Psoas muscle (tissue), 8 donors: Measurements from ENCODE around the gene SFRP5. TPM values are rescaled to one million over a fixed set of nuclear protein-coding genes. Genes with fewer than 3 reads are reported as not detected.

Experiments
- ATAC-seq, 4 donors: fragments of 200-7000 bp; cut with Tn5 transposase; one replicate each; pipeline ENCODE4 v1.9.1; 2020; ENCODE audit warnings: moderate library complexity in 3 of 4, mild to moderate bottlenecking in 2 of 4
- DNase-seq, 2 donors: peaks; one replicate each; pipeline ENCODE4 v3.0.0-alpha.2; 2020
- H3K27ac ChIP-seq: fragments of 200-600 bp; one replicate; pipeline ENCODE4 v1.8.0; 2022
- H3K27me3 ChIP-seq, 3 donors: fragments of 200-600 bp in 1 of 3; one replicate each; pipeline versions ENCODE4 v1.6.1 to v1.8.0; 2013 to 2022; ENCODE audit warnings: low read length in 2 of 3, mild to moderate bottlenecking in 2 of 3, moderate library complexity in 1 of 3; ENCODE audit not compliant: insufficient read depth in 3 of 3
- H3K36me3 ChIP-seq, 2 donors: fragments of 200-600 bp in 1 of 2; one replicate each; pipeline versions ENCODE4 v1.6.1 to v1.8.0; 2013 to 2022; ENCODE audit warnings: low read depth in 1 of 2, mild to moderate bottlenecking in 1 of 2, moderate library complexity in 1 of 2; ENCODE audit not compliant: insufficient read depth in 1 of 2
- H3K4me1 ChIP-seq: fragments of 200-600 bp; one replicate; pipeline ENCODE4 v1.8.0; 2022
- H3K4me3 ChIP-seq: fragments of 200-600 bp; one replicate; pipeline ENCODE4 v1.8.0; 2022; ENCODE audit warnings: mild to moderate bottlenecking
- H3K9me3 ChIP-seq: fragments of 200-600 bp; one replicate; pipeline ENCODE4 v1.8.0; 2022
- WGBS, 3 donors: extraction: QIAGEN DNeasy Blood & Tissue Kit; methylation state at CpG; one replicate each; pipeline versions ENCODE4 v1.1.6 to v1.1.7; 2013; 5-methylcytosine and 5-hydroxymethylcytosine counted together
- intact Hi-C, 2 donors: fragments of 100-400 bp; cut with DNase I; formaldehyde crosslinking; loops; one replicate each; pipeline versions ENCODE4 v1.11.0 to v1.14.2; 2022
- polyA plus RNA-seq, 3 donors: library from polyadenylated mRNA; stranded (reverse); fragments of 200-250 nt; gene quantifications; one replicate each; pipeline ENCODE4 v1.2.3, GENCODE V29; 2013
- total RNA-seq, 4 donors: library from RNA; stranded (reverse); fragmentation: NEBNext Ultra II Directional in 2 of 4; extraction: Animal tissue kit (Norgen Biotek cat#: 25700) in 2 of 4; gene quantifications; one replicate each; pipeline versions ENCODE4 v1.2.1 to v1.2.4, GENCODE V29; 2021 to 2023
- TF ChIP-seq, protein P1 (sequence below): fragments of 200-600 bp; IDR thresholded peaks from one replicate; pipeline ENCODE4 v1.8.0; 2022; ENCODE audit warnings: antibody characterized with exemption
- donor health status: healthy with polysubstance abuse.
- donor health status: DM: no; HTN: no; CAD: no; lungs with moderate emphysema.
- donor health status: Bipolar disorder and iron deficiency.
- donor health status: healthy.
- donor health status: DM: yes; HTN: yes; CAD: no.
- donor health status: DM: no; HTN: no; CAD: no.
- donor health status: DM: no; HTN: no; CAD: no.
- donor health status: DM: yes; HTN: yes; CAD: no.

The SFRP5 gene
- total and polyA plus RNA-seq, 7 donors: 0.16 to 0.73 (median 0.47) TPM; not detected in 2

DNA sequence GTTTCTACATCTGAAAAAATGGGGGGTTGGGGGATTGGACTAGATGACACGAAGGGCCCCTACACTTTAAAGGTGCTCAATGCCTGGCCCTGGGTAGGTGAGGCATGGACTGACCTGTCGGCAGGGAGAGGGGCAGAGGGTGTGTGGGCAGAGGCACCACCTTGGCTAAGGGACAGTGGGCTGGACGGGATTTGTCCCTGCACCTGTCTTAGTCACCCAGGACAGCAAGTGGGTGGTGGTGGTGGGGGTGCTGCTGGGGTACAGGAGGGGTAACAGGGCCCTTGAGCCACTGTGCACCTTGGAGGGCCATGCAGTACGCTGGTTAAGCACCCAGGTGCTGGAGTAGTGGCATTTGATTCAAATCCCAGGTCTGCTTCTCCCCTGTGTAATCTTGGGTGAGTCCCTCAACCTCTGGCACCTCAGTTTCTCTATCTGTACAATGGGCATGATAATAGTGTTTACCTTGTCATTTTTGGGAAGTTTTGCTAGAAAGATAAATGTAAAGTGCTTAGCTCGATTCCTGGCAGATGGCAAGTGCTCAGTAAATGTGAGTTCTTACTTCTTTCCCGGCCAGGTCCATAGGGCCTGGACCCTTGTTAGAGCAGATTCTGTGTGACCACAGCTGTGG is 18.1 kb upstream of the SFRP5 start:
- Histone ChIP-seq H3K4me1 (peaks cover 6% of the 10 kb centered on the region), H3K27me3 (peaks cover 0 to 5% (median 0%) of the 10 kb centered on the region in 3 donors), H3K27ac (no peak overlapping the region), H3K9me3 (no peaks in the 10 kb centered on the region), H3K4me3 (no peak overlapping the region), H3K36me3 (no peaks in the 10 kb centered on the region)
- intact Hi-C loops: no loop called here
- WGBS, 3 donors: 67 to 87% (median 82%) methylated on average over 5 to 6 of the region's 6 CpGs
- ATAC-seq: no peak
- DNase-seq: no peak
- TF ChIP-seq, protein P1, sequence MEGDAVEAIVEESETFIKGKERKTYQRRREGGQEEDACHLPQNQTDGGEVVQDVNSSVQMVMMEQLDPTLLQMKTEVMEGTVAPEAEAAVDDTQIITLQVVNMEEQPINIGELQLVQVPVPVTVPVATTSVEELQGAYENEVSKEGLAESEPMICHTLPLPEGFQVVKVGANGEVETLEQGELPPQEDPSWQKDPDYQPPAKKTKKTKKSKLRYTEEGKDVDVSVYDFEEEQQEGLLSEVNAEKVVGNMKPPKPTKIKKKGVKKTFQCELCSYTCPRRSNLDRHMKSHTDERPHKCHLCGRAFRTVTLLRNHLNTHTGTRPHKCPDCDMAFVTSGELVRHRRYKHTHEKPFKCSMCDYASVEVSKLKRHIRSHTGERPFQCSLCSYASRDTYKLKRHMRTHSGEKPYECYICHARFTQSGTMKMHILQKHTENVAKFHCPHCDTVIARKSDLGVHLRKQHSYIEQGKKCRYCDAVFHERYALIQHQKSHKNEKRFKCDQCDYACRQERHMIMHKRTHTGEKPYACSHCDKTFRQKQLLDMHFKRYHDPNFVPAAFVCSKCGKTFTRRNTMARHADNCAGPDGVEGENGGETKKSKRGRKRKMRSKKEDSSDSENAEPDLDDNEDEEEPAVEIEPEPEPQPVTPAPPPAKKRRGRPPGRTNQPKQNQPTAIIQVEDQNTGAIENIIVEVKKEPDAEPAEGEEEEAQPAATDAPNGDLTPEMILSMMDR: no peak

DNA sequence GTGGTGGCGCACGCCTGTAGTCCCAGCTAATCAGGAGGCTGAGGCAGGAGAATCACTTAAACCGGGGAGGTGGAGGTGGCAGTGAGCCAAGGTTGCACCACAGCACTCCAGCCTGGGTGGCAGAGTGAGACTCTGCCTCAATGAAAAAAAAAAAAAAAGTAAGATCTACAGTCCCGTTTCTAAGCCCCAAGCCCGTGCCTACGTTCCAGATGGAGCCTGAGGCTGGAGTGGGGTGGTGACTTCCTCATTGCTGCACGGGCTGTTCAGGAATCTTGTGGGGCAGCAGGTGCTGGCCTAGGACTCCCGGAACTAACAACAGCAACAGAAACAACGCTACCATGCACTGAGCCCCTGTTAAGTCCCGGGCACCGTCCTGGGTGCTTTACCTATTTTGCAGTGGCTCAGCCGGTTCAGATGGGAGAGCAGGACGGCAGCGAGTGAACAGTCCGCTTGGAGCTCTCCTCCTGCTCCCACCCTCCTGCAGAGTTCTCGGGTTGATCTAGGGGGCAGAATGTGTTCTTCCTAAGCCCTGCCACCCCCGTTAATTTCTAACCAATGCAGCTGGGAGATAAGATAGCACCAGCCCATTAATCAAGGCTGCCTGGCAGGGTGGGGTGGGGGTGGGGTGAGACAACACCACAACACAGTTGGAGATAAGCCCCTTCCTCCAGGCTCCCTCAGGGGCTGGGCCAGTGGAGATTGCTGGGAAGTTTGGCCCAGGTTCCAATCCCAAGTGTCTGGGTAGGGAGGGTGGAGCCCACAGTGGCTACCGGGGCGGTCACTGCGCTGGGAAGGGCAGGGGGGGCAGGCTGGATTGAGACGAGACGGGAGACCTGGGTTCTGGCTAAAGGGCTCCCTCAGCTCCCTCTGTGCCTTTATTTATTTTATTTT is 17.0 kb upstream of the SFRP5 start:
- Histone ChIP-seq H3K27me3 (peaks cover 0 to 5% (median 0%) of the 10 kb centered on the region in 3 donors), H3K9me3 (no peaks in the 10 kb centered on the region), H3K27ac (no peak overlapping the region), H3K36me3 (no peaks in the 10 kb centered on the region), H3K4me1 (peaks cover 6% of the 10 kb centered on the region), H3K4me3 (no peak overlapping the region)
- DNase-seq (no peak), ATAC-seq (peak in 2 of 4 donors; percentile 13 to 17)
- intact Hi-C loops: no loop called here
- TF ChIP-seq, protein P1: no peak
- 19 to 29% (median 23%) methylated on average over 22 of the region's 22 CpGs for WGBS, 3 donors

DNA sequence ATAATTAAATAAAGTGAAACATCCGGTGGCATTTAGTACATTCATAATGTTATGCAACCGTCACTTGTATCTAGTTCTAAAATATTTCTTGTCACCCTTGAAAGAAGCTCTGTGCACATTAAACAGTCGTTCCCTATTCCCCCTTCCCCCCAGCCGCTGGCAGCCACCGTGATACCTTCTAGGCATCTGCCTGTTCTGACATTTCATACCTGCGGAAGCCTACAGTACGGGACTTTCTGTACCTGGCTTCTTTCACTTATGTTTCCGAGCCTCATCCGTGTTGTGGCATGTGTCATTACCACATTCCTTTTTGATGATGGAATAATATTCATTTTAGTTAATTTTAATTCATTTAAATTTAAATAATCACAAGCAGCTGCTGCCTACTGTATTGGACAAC is 13.9 kb upstream of the SFRP5 start:
- WGBS, 3 donors: 80 to 89% (median 88%) methylated on average over 9 of the region's 9 CpGs
- Histone ChIP-seq H3K4me3 (no peak overlapping the region), H3K9me3 (no peaks in the 10 kb centered on the region), H3K4me1 (no peaks in the 10 kb centered on the region), H3K36me3 (no peaks in the 10 kb centered on the region), H3K27me3 (no peaks in the 10 kb centered on the region), H3K27ac (no peak overlapping the region)
- ATAC-seq (no peak), DNase-seq (no peak)
- TF ChIP-seq, protein P1: no peak
- intact Hi-C loops: no loop called here

DNA sequence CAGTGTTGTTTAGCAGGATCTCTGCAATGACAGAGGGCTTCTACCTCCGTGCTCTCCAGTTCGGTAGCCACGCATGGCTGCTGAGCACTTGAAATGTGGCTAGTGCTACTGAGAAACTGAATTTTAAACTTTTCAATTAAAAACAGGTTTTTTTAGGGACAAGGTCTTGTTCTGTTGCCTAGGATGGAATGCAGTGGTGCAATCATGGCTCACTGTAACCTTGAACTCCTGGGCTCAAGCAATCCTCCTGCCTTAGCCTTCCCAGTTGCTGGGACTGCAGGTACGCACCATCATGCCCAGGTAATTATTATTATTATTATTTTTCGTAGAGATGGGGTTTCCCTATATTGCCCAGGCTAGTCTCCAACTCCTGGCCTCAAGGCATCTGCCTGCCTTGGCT is 13.4 kb upstream of the SFRP5 start:
- Histone ChIP-seq H3K36me3 (no peaks in the 10 kb centered on the region), H3K4me3 (no peak overlapping the region), H3K9me3 (no peaks in the 10 kb centered on the region), H3K4me1 (no peaks in the 10 kb centered on the region), H3K27ac (no peak overlapping the region), H3K27me3 (no peaks in the 10 kb centered on the region)
- DNase-seq: no peak
- 93 to 96% (median 94%) methylated on average over 5 of the region's 5 CpGs for WGBS, 3 donors
- no peak for ATAC-seq
- TF ChIP-seq, protein P1: no peak
- intact Hi-C loops: no loop called here
